Medulla oblongata (tissue), 1 donor: ENCODE measurements around the gene NELL1.
"Not testable (repeated sequence)": the region's sequence is repeated elsewhere in the genome, so short reads cannot be mapped to it uniquely, and the experiment has no call there.

Experiments used
- DNase-seq: peaks from one replicate; pipeline ENCODE4 v3.0.0-alpha.2; 2015; ENCODE audit errors: extremely low spot score

The NELL1 gene

DNA sequence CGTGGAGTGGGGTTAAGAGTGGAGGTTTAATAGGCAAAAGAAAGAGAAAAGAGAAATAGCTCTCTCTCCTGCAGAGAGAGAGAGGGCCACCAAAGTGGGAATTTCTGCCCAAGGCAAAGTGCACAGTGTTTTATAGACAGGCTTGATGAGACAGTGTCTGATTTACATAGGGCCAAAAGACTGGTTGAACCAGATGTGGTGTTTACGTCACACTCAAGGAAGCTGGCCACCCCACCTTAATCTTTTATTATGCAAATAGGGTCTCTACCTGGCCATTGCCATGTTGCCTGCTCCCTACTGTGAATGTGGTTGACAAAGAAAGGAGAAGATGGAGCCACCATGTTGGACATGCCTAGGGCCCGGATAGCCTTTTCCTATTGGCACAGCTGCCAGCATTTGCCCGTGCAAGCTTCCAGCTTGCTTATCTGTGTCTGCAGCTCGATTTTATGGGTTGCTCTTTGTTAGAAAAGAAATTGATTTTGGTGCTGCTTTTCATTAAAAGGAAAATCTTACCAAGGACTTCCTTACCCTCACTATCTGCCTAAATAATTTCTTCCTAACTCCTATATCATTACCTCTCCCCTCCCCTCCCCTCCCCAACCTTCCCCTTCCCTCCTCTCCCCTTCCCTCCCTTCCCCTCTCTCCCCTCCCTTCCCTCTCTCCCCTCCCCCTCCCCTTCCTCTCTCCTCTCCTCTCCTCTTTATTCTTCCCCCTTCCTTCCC lies 436.0 kb downstream of the NELL1 start:
- no peak for DNase-seq

DNA sequence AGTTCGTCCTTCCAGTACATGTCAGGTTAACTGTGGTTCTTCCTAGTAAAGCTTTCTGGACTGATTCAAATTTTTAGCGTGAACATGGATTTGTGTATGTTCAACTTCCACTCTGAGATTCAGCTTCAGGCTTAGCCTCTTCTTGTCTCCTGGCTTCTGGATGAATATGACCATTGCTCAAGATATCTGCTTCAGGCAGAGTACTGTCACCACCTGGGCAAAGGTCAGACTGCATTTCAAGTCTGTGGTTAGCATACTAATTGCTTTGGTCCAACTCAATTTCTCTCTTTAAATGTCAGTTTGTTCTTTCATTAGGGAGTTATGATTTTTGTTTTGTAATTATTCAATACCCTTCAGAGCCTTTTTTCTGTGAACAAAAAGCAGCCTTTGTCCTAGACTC lies 440.0 kb downstream of the NELL1 start:
- DNase-seq: no peak

DNA sequence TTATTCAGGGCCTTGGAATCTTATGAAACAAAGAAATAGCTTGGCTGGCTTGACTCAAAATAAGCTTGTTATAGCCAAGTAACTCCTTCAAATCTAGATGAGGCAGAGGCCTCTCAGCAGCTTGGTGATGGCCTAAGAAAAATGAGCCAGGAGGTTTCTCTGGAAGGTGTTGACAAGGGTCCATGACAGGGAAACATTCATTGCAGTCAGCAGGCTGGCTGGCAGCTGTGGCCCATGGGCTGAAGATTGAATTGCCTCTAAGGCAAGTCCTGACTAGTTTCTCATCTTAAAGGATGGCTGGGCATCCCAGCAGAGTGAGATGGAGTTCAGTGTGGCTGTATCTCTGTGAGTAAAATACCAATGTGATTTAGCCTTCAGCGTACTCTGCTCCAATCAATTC lies 441.0 kb downstream of the NELL1 start:
- no peak for DNase-seq

DNA sequence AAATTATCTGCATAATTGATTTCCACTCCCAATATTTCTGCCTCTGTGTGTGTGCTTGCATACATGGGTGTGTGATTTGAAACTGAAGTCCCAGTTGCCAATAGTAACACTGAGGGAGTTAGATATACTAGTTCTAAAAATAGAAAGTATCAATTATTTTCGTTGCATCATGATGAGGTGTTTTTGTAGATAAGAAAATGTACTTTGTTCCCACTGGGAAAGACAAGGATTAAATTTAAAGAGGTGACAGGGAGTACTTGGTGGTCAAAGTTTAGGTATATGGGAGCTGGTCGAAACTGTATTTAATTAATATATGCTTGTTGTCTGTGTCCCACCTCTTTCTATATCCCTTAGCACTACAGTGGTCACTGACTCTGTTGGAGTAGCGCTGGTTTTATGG lies 444.5 kb downstream of the NELL1 start:
- DNase-seq: no peak

DNA sequence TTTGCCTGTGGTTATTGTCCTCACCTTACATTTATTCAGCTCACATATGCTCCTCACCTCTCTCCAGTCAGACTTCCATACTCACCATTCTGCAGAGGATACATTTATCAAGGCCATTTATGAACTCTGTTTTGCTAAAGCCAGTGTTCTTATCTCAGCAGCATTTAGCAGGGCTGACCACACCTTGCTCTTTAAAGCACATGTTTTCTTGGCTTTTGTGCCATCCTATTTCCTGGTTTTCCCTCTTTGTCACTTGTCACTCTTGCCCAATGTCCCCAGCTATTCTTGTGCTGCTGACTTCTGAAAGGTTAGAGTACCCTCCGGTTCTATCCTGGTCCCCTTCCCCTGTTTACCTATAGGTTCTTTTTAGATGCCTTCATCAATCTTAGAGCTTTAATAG lies 446.6 kb downstream of the NELL1 start:
- no peak for DNase-seq

DNA sequence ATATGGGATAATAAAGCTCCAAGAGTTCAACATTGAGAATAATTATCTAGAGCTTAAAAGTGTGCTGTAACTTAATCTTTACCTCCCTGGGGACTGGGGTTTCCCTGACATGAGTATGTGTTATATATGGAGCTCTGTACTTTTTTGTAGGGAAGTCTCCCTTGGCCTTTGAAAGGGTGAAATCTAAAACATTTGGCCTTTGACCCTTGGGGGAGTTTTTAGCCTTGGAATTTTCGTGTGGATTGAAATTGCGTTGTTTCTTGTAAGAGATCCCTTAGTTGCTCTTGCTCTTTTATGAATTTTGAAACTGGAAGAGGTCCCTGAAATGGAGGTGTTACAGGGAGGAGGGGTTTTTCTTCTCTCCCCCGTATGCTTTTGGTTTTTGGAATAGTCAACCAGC lies 450.0 kb downstream of the NELL1 start:
- DNase-seq: no peak

DNA sequence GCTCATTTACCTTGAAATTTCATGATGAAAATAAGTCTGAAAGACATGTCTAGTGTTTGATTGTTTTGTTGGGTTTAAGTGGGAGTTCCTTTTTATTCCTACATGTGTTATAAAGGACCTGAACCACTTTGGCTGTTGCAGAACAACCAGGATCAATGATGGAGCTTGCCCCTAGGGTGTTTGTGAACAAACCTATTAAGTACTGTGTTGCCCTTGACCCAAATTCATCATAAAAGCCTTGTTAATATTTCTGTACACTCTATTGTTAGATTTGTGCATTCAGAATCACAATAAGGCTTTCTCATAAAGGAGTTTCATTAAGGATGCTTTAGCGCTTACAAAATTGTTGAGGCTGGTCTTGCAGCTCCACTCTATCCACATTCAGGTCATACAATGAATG lies 452.6 kb downstream of the NELL1 start:
- no peak for DNase-seq

DNA sequence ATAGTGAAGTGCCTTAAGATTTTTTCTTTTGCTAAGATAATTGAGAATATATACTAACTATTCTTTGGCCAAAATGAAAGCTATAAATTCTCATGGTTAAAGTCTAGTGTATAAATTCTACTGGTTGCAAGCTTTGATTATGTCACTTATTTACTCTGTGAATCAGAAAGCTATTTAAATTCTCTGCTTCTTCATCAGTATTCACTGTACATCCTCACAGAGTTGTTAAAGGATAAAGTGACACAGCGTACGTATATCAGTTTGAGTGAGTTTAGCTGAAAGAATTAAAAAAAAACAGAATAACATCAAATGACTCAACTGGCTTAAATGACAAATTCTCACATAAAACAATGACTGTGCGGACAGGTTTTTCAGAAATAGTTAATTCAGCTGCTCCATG lies 453.1 kb downstream of the NELL1 start:
- DNase-seq: no peak

DNA sequence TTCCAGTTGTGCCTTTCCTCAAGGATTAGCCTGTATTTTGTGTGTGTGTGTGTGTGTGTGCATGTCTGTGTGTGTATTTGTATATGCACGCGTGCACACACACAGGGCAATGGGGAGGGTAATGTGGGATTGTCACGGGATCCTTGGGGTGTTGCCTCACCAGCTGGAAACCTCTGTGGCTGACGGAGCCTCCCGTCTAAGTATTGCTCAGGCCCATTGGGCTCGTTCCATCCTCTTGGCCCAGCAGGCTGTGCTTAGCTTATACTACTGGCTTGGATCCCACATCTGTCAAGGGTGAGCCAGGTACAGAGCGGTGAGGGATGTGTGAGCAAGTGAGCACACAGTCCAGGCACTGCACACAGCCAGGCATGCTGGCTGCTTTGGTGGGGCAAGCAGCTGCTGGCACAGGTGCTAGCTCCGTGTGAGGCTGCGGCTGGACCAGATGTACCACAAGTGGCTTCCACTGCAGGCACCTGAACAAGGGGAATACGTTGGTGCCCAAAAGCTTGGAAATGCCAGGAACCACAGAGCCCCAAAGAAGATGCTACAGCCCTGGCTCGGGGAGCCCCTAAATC lies 462.8 kb downstream of the NELL1 start:
- DNase-seq: no peak

DNA sequence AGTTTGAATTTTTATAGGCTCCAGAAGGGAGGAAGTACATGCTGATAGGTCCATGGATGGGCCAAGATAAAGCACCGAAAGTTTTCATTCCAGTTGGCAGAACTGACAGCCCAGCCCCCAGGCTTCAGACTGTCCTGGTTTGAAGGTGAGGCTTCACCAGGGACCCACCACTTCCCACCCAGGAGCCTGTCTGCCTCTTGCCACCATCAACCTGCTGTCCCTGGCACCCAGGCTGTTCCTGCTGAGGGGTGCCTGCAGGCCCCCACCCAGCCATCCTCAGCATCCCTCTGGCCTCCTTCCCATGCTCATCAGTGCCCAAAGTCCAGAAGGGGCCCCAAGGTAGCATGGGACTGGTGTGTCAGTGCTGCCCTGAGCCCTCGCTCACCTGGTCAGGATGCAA lies 463.9 kb downstream of the NELL1 start:
- no peak for DNase-seq

DNA sequence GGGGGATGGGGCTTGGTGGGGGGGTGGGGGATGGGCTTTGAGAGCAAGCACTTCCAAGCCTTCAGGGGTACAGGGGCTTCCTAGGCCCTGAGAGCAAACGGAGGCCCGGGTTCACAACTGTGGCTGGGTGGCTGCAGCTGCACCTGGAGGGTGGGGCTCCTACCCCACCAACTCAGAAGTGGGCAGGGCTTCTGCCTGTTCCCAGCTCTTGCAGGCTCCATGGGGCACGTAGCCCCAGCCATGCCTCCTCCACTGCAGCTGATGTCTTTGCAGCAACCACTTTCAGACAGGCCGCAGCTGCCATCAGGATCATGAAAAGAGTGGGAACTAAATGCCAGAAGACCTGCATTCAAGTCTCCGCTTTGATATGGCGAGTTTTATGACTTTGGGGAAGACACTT lies 464.3 kb downstream of the NELL1 start:
- DNase-seq: no peak

DNA sequence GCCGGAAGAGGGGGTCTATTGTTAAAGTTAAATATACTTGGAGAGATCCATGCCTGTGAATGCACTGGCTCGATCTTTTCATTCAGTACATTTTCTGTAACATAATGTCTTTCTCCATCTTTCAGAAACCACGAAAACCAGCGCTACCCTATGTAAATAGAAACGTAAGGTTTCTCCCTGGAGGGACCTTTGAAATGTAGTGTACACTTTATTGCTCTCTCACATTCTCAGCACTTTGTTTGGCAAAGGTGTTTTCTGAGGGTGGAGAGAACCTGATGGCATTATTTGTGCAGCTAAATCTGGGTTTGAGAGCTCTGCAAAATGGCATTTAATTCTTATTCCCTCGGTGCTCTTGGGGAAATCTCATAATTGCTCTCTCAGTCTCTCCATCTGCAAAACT lies 468.4 kb downstream of the NELL1 start:
- DNase-seq: no peak

DNA sequence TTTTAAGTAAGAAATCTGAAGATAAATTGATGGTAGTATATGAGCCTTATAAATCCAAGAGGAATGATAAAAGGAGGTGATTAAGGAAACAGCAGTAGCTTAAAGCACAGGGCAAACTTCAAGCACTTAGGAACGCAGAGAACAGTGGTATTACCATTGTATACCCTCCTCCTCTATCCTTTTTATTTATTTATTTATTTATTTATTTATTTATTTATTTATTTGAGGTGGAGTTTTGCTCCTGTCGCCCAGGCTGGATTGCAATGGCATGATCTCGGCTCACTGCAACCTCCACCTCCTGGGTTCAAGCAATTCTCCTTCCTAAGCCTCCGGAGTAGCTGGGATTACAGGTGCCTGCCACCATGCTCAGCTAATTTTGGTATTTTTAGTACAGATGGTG lies 472.2 kb downstream of the NELL1 start:
- DNase-seq: not testable (repeated sequence)

DNA sequence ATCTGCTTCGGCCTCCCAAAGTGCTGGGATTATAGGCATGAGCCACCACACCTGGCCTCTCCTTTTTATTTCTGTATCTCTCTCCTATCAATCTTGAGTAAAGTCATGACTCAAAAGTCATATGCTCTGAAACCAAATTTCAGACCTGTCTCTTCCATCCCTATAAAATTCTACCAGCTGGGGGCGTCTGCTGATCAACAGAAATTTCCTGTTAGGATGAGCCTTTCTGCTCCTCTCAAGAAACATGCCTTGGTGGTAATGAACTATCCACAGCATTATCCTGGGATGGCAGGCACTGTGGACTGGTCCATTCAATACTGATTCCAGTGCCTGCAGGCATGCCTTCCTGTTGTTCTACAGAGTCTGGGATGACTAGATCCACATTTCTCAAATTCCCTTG lies 472.6 kb downstream of the NELL1 start:
- no peak for DNase-seq

DNA sequence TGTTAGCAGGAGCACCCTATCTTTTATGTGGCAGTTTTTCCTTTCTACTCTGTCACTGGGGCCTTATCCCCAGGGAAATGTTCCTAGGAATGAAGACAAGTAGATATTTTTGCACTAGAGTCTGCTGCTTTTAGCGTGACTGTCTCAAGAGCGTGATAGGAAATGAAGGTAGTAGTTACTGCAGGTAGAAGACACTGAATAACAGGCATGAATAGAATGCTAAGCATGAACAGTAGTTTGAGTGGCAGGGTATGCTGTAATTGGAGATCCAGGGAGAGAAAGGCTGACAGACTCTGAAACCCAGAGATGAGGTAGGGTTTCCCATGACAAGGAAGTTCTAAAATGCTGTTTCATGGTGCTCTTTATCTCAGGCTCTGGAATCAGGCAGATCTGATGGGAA lies 475.1 kb downstream of the NELL1 start:
- no peak for DNase-seq

DNA sequence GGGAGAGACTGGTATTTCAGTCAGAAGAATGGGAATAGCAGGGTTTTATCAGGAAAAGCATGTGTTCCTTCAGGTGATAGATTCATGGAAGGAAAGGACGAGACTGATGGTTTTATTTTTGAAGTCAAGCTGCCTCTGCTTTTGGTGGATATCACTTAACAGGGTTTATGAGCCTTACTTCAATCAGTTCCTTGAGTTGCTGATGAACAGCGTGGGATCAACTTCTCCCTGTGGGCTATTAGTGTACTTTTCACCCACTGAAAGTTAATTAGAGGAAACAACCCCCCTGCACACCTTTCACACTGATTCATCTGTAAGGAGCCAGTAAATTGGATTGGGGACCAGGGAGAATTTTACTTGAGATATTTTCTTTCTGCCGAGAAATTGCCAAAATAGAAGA lies 479.0 kb downstream of the NELL1 start:
- no peak for DNase-seq

DNA sequence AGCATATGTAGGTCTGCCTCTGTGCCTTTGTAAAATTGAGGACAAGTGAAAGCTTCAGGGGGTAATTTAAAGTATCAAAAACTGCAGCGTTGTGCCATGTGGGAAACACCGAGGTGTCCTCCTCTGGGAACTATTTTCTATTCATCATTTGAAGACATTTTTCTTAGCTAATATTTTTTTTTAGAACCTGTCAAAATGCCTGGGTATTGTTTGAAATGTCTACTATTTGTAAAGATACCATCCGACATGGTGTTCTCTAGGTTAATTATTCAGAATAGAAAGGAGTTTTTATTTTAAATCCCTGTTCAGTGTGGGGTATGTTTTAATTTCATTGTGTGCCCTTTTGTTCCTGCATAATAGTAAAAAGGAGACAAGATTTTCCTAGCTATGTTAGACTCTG lies 490.8 kb downstream of the NELL1 start:
- no peak for DNase-seq

DNA sequence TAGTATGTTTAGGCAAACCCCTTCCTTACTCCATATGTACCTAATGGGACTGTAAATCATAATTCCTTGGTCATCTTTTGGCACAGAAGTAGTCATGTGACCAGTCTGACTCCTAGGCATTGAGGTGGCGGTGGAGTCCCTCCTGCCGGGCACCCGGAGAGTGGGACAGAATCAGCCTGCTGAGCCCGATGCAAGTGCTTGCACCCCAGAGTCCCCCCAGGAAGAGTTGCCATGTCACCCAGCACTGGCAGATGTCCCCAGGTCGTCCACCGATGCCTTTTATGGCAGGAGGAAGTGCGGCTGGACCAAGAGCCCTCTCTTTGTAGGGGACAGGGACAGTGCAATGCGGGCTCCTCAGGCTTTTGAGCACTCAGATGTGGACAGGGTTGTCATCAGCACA lies 500.3 kb downstream of the NELL1 start:
- no peak for DNase-seq

DNA sequence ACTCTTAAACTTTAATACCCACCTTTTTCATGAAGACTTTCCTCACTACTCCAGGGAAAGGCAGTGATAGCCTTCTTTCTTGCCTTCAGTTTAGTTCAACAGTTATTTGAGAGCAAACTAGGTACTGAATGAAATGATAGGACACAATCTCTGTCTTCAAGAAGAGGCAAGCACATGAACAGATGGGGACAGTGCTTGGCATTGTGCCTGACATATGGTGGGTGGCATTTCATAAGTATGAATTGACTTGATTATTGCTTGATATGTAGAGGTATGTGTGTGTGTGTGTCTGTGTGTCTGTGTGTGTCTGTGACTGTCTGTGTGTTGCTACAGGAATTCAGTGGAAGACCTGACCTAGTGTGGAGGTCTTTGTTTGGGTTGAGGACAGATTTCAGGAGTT lies 504.1 kb downstream of the NELL1 start:
- DNase-seq: no peak

DNA sequence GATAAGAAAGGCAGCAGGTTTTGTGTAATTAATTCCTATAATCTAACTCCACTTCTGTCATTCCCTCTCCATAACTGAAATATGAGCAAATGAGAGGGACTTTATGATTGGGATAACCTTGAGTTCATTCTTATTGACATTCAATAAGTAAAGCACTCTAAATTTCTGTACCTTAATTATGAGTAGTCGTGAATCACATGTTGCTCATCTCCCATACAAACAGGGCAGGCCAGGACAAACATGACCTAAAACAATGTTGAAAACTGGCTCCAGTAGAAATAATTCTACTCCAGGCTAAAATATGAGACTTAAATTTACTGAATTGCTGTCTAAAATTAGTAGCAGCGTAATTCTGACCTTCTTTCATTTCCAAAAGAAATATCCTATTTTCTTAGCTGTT lies 505.4 kb downstream of the NELL1 start:
- no peak for DNase-seq

DNA sequence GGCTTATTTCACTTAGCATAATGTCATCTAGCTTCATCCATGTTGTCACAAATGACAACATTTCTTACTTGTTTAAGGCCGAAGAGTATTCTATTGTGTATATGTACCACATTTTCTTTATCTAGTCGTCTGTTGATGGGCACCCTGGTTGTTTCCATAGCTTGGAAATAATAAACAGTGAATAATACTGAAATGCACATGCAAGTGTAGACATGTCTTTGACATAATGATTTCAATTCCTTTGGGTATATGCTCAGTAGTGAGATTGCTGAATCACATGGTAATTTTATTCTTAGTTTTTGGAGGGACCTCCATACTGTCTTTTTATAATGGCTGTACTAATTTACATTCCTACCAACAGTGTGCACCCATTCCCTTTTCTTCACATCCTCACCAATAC lies 508.0 kb downstream of the NELL1 start:
- DNase-seq: no peak

DNA sequence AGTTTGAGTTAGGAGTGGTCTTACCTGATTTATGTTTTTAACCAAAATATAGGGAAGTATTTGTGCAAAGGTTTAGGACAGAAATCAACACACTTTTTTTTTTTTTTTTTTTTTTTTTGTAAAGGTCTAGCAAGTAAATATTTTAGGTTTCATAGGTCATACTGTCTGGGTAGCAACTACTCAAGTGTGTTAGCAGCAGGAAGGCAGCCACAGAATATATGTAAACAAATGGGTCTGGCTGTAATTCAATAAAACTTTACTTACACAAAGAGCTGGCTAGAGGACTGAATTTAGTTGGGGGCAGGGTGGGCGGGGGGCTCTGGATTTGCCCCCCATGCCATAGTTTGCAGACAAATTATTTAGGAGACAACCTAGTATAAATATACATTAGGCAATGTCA lies 510.4 kb downstream of the NELL1 start:
- no peak for DNase-seq

DNA sequence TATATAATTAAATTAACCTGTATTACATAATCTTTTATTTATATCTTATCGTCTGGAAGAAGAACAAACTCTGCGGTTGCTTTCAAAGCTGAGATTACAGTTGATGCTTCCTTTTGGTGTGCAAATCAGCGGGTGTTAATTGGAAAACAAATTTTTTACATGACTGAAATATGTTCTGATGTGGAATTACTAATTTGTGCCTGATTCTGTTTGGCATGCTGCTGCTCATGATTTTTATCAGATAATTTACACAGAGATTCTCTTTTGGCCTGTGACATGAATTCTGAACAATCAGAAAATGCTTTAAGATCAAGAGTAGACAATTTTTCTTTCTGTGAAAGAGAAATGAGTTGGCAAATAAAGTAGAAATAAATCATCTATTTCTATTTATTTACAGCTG lies 510.8 kb downstream of the NELL1 start:
- DNase-seq: no peak

DNA sequence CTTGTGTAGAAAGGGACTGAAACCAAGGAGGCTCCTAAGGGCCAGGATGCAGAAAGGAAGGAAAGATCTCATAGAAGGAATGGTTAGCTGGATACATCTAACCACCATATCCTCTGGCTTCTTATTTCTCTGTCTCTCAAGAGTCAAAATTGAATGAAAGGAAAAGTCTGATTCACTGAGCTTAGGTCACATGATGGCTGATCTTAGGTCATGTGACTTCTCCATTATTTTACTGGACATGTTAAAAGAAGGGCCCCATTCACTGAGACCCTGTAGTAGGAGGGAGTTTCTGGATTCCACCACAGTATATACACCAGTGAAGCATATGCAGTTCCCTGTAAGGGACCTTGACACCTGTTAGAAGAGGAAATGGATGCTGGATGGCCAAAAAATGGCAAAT lies 516.6 kb downstream of the NELL1 start:
- no peak for DNase-seq
